Fibroblast of lung (primary cell): ENCODE data around the gene LACC1. TPM values are rescaled to one million over a fixed set of nuclear protein-coding genes. Genes with fewer than 3 reads are reported as not detected.
A peak's percentile ranks its signal among the peaks of the same experiment; 100 is the strongest.

ENCODE experiments used
- DNase-seq, 2 donors: peaks; one replicate each; pipeline versions ENCODE4 v3.0.0 to v3.0.0-alpha.2; 2010; ENCODE audit warnings: low read depth in 2 of 2
- H2AFZ ChIP-seq: 2 replicates; pipeline ENCODE4 v1.5.1; 2012; ENCODE audit warnings: low read length, control low read depth, inconsistent platforms
- H3K27ac ChIP-seq: 2 replicates; pipeline ENCODE4 v1.5.1; 2011; ENCODE audit warnings: low read length, control low read depth; ENCODE audit not compliant: insufficient read depth
- H3K27me3 ChIP-seq: 2 replicates; pipeline ENCODE4 v1.5.1; 2011; ENCODE audit warnings: mild to moderate bottlenecking, low read length; ENCODE audit not compliant: control insufficient read depth, insufficient read depth
- H3K36me3 ChIP-seq: 2 replicates; pipeline ENCODE4 v1.5.1; 2011; ENCODE audit warnings: low read length; ENCODE audit not compliant: control insufficient read depth, insufficient read depth
- H3K4me1 ChIP-seq: 2 replicates; pipeline ENCODE4 v1.5.1; 2011; ENCODE audit warnings: low read length; ENCODE audit not compliant: control insufficient read depth, insufficient read depth; ENCODE audit errors: extremely low read depth
- H3K4me2 ChIP-seq: 2 replicates; pipeline ENCODE4 v1.5.1; 2011; ENCODE audit warnings: low read length, control low read depth; ENCODE audit not compliant: insufficient read depth; ENCODE audit errors: extremely low read depth
- H3K4me3 ChIP-seq, 4 experiments: fragments of 200-600 bp in 1 of 4; sonication (generic) in 1 of 4; replicated peaks in 1 of 4; 2 replicates each; pipeline ENCODE4 v1.5.1; 2011 to 2016; ENCODE audit warnings: low read length in 4 of 4, low read depth in 3 of 4, mild to moderate bottlenecking in 3 of 4, control low read depth in 2 of 4, inconsistent platforms in 1 of 4, mixed read lengths in 1 of 4; ENCODE audit not compliant: insufficient read depth in 1 of 4; ENCODE audit errors: control extremely low read depth in 1 of 4
- H3K79me2 ChIP-seq: 2 replicates; pipeline ENCODE4 v1.5.1; 2012; ENCODE audit warnings: mild to moderate bottlenecking, low read length, inconsistent platforms; ENCODE audit not compliant: control insufficient read depth, insufficient read depth
- H3K9ac ChIP-seq: 2 replicates; pipeline ENCODE4 v1.5.1; 2011; ENCODE audit warnings: mild to moderate bottlenecking, low read length, control low read depth; ENCODE audit not compliant: insufficient read depth
- H3K9me3 ChIP-seq: 2 replicates; pipeline ENCODE4 v1.5.1; 2012; ENCODE audit warnings: low read depth, low read length; ENCODE audit not compliant: control insufficient read depth, insufficient read depth
- H4K20me1 ChIP-seq: 2 replicates; pipeline ENCODE4 v1.5.1; 2011; ENCODE audit warnings: low read length; ENCODE audit not compliant: control insufficient read depth, insufficient read depth; ENCODE audit errors: extremely low read depth
- EZH2 ChIP-seq: IDR thresholded peaks from 2 replicates; pipeline ENCODE4 v1.5.1; 2012; ENCODE audit warnings: low read length, control low read depth, mild to moderate bottlenecking; ENCODE audit errors: missing control alignments
- polyA plus RNA-seq, 2 donors: library from polyadenylated mRNA; depleted of rRNA in 1 of 2; stranded (reverse) in 1 of 2; unstranded in 1 of 2; fragments of >200 nt; gene quantifications; 2 replicates each; pipeline ENCODE4 v1.2.1, GENCODE V29; 2011 to 2012; ENCODE audit warnings: missing spikeins in 1 of 2
- total RNA-seq: library from RNA; depleted of rRNA; stranded (reverse); fragments of >200 nt; gene quantifications from 2 replicates; pipeline ENCODE4 v1.2.1, GENCODE V29; 2014
- TF ChIP-seq, protein P1 (sequence below), 2 donors: IDR thresholded peaks in 1 of 2; conservative IDR thresholded peaks in 1 of 2; 1 replicate in 1 of 2; 2 replicates in 1 of 2; pipeline ENCODE4 v1.5.1; 2011 to 2012; ENCODE audit warnings: low read length in 2 of 2, control low read depth in 1 of 2, inconsistent platforms in 1 of 2, low read depth in 1 of 2, mild to moderate bottlenecking in 1 of 2

The LACC1 gene
- total and polyA plus RNA-seq, 2 donors (not counting 1 experiment from before 2014, with no cell fraction given): 6.9 to 8.9 TPM

GRCh38 chr13:43872181-43872580 lies 7.5 kb upstream of the LACC1 start:
- no peak overlapping the region for H2AFZ ChIP-seq
- no peaks in the 10 kb centered on the region for H4K20me1 ChIP-seq
- H3K79me2 ChIP-seq: no peaks in the 10 kb centered on the region
- H3K36me3 ChIP-seq: no peaks in the 10 kb centered on the region
- no peak overlapping the region for H3K4me2 ChIP-seq
- H3K27ac ChIP-seq: no peak overlapping the region
- H3K4me1 ChIP-seq: no peaks in the 10 kb centered on the region
- H3K4me3 ChIP-seq: no peak overlapping the region
- peak in 1 of 2 donors; percentile 54 for DNase-seq
- TF ChIP-seq, protein P1, sequence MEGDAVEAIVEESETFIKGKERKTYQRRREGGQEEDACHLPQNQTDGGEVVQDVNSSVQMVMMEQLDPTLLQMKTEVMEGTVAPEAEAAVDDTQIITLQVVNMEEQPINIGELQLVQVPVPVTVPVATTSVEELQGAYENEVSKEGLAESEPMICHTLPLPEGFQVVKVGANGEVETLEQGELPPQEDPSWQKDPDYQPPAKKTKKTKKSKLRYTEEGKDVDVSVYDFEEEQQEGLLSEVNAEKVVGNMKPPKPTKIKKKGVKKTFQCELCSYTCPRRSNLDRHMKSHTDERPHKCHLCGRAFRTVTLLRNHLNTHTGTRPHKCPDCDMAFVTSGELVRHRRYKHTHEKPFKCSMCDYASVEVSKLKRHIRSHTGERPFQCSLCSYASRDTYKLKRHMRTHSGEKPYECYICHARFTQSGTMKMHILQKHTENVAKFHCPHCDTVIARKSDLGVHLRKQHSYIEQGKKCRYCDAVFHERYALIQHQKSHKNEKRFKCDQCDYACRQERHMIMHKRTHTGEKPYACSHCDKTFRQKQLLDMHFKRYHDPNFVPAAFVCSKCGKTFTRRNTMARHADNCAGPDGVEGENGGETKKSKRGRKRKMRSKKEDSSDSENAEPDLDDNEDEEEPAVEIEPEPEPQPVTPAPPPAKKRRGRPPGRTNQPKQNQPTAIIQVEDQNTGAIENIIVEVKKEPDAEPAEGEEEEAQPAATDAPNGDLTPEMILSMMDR (conservative IDR thresholded peaks at IDR 0.05 in 1 of 2, IDR thresholded peaks at IDR 0.05 in 1 of 2; ENCODE audit: low read depth in 1 of 2, low read length in 2 of 2): no peak
- TF ChIP-seq EZH2: no peak
- H3K9ac ChIP-seq: no peak overlapping the region
- H3K27me3 ChIP-seq: no peaks in the 10 kb centered on the region
- H3K9me3 ChIP-seq: no peaks in the 10 kb centered on the region

- Histone ChIP-seq H3K4me1 (no peaks in the 10 kb centered on the region), H2AFZ (no peak overlapping the region), H3K79me2 (no peaks in the 10 kb centered on the region), H3K9me3 (no peaks in the 10 kb centered on the region), H3K9ac (no peak overlapping the region), H3K36me3 (no peaks in the 10 kb centered on the region), H3K27ac (no peak overlapping the region), H3K4me2 (no peak overlapping the region), H3K4me3 (no peak overlapping the region), H3K27me3 (no peaks in the 10 kb centered on the region), H4K20me1 (no peaks in the 10 kb centered on the region)
- no peak for TF ChIP-seq EZH2
- TF ChIP-seq, protein P1 (conservative IDR thresholded peaks at IDR 0.05 in 1 of 2, IDR thresholded peaks at IDR 0.05 in 1 of 2; ENCODE audit: low read depth in 1 of 2, low read length in 2 of 2): peak; percentile 4 to 43
- DNase-seq: peak; percentile 16 to 65
These were observed 5.1 kb upstream of the LACC1 start for GRCh38 chr13:43874504-43875092.

GRCh38 chr13:43876366-43876765 lies 3.3 kb upstream of the LACC1 start:
- no peak overlapping the region for H3K9ac ChIP-seq
- TF ChIP-seq EZH2: no peak
- TF ChIP-seq, protein P1 (conservative IDR thresholded peaks at IDR 0.05 in 1 of 2, IDR thresholded peaks at IDR 0.05 in 1 of 2; ENCODE audit: low read depth in 1 of 2, low read length in 2 of 2): no peak
- H3K9me3 ChIP-seq: no peaks in the 10 kb centered on the region
- H3K79me2 ChIP-seq: no peaks in the 10 kb centered on the region
- no peak overlapping the region for H2AFZ ChIP-seq
- no peaks in the 10 kb centered on the region for H4K20me1 ChIP-seq
- H3K27ac ChIP-seq: no peak overlapping the region
- no peaks in the 10 kb centered on the region for H3K4me1 ChIP-seq
- no peak overlapping the region for H3K4me2 ChIP-seq
- H3K36me3 ChIP-seq: no peaks in the 10 kb centered on the region
- no peak for DNase-seq
- H3K27me3 ChIP-seq: no peaks in the 10 kb centered on the region
- H3K4me3 ChIP-seq: no peak overlapping the region
